ENCODE results near the gene BEND7.

GRCh38 chr10:13397052-13397451 is 131.8 kb downstream of the BEND7 start:
- TF ChIP-seq POLR2A (IDR thresholded peaks at IDR 0.05; ENCODE audit: low read depth, low read length) (no peak), POLR2AphosphoS5 (IDR thresholded peaks at IDR 0.05; ENCODE audit: low read depth, low read length) (no peak)
